ENCODE measurements around the gene GRIN1. TPM values are rescaled to one million over a fixed set of nuclear protein-coding genes. Genes with fewer than 3 reads are reported as not detected.
A peak's percentile ranks its signal among the peaks of the same experiment; 100 is the strongest.

Gene GRIN1
- total RNA-seq, 1 donor from 2014 or later: 0.58 TPM

- Mint-ChIP-seq H3K4me3 (peak overlapping the region; percentile 52), H3K27ac (no peak overlapping the region), H3K4me1 (peaks cover 5% of the 10 kb centered on the region), H3K9me3 (no peaks in the 10 kb centered on the region), H3K36me3 (no peaks in the 10 kb centered on the region), H3K27me3 (ENCODE audit: low read depth) (peaks cover 90% of the 10 kb centered on the region)
- peak in 1 of 2 experiments; percentile 53 for DNase-seq (ENCODE audit: low spot score in 2 of 2, unreplicated experiment in 2 of 2)
- TF ChIP-seq CTCF (IDR thresholded peaks at IDR 0.05; ENCODE audit: unreplicated experiment): no peak
Measured at GRCh38 chr9:137162505-137163364, 23.8 kb downstream of the GRIN1 start.

- Mint-ChIP-seq H3K9me3 (no peaks in the 10 kb centered on the region), H3K4me1 (peaks cover 5% of the 10 kb centered on the region), H3K27me3 (ENCODE audit: low read depth) (peaks cover 88% of the 10 kb centered on the region), H3K4me3 (peak overlapping the region; percentile 52), H3K27ac (no peak overlapping the region), H3K36me3 (no peaks in the 10 kb centered on the region)
- no peak for TF ChIP-seq CTCF (IDR thresholded peaks at IDR 0.05; ENCODE audit: unreplicated experiment)
- DNase-seq (ENCODE audit: low spot score in 2 of 2, unreplicated experiment in 2 of 2): no peak
Measured at GRCh38 chr9:137163365-137163715, 24.4 kb downstream of the GRIN1 start.

DNA sequence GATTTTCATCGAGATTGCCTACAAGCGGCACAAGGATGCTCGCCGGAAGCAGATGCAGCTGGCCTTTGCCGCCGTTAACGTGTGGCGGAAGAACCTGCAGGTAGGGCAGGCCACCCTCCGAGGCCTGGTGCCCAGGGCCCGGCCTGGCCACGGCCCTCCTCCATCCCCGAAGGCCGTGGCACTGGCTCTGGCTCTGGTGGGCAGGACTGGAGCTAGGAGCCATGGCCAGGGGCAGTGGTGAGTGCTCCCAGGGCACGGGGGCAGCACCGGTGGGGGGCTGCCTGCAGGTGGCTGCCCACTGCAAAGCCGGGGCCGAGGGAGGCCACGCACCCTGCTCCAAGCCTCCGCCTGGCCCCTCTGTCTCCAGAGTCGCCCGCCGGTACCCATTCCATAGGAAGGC, 24.9 kb downstream of the GRIN1 start:
- H3K27me3 Mint-ChIP-seq (ENCODE audit: low read depth): peaks cover 86% of the 10 kb centered on the region
- DNase-seq (ENCODE audit: low spot score in 2 of 2, unreplicated experiment in 2 of 2): no peak
- no peak overlapping the region for H3K4me3 Mint-ChIP-seq
- no peak overlapping the region for H3K27ac Mint-ChIP-seq
- peaks cover 5% of the 10 kb centered on the region for H3K4me1 Mint-ChIP-seq
- no peaks in the 10 kb centered on the region for H3K9me3 Mint-ChIP-seq
- no peak for TF ChIP-seq CTCF (IDR thresholded peaks at IDR 0.05; ENCODE audit: unreplicated experiment)
- H3K36me3 Mint-ChIP-seq: no peaks in the 10 kb centered on the region

- Mint-ChIP-seq H3K4me1 (peaks cover 7% of the 10 kb centered on the region), H3K36me3 (no peaks in the 10 kb centered on the region), H3K27ac (no peak overlapping the region), H3K4me3 (no peak overlapping the region), H3K27me3 (ENCODE audit: low read depth) (peaks cover 83% of the 10 kb centered on the region), H3K9me3 (no peaks in the 10 kb centered on the region)
- TF ChIP-seq CTCF (IDR thresholded peaks at IDR 0.05; ENCODE audit: unreplicated experiment): no peak
- DNase-seq (ENCODE audit: low spot score in 2 of 2, unreplicated experiment in 2 of 2): no peak
Measured at GRCh38 chr9:137164370-137165249, 25.7 kb downstream of the GRIN1 start.

- H3K4me3 Mint-ChIP-seq: no peak overlapping the region
- H3K4me1 Mint-ChIP-seq: peaks cover 7% of the 10 kb centered on the region
- no peaks in the 10 kb centered on the region for H3K9me3 Mint-ChIP-seq
- TF ChIP-seq CTCF (IDR thresholded peaks at IDR 0.05; ENCODE audit: unreplicated experiment): no peak
- H3K36me3 Mint-ChIP-seq: no peaks in the 10 kb centered on the region
- no peak overlapping the region for H3K27ac Mint-ChIP-seq
- peaks cover 81% of the 10 kb centered on the region for H3K27me3 Mint-ChIP-seq (ENCODE audit: low read depth)
- DNase-seq (ENCODE audit: low spot score in 2 of 2, unreplicated experiment in 2 of 2): no peak
Measured at GRCh38 chr9:137165250-137165836, 26.4 kb downstream of the GRIN1 start.

Measured in mesothelial cell of epicardium (in vitro differentiated cells).